PC-9 (cell line): ENCODE measurements around the gene MARCHF2. TPM values are rescaled to one million over a fixed set of nuclear protein-coding genes. Genes with fewer than 3 reads are reported as not detected.

ENCODE experiments used
- BruUV-seq: library from RNA; stranded (reverse); fragments of 400-500 nt; replicated peaks from 2 replicates; lab custom pipeline; 2021; lab: Mats Ljungman, UMichigan
- CTCF ChIA-PET: fragments of 300-600 bp; sonication (Branson Sonifier 250); formaldehyde crosslinking; loops from one replicate; lab custom pipeline; 2022; ENCODE audit warnings: antibody characterized with exemption; lab: Charles Lee
- POLR2A ChIA-PET: fragments of 300-600 bp; sonication (Branson Sonifier 250); formaldehyde crosslinking; loops from one replicate; lab custom pipeline; 2022; ENCODE audit warnings: antibody characterized with exemption; ENCODE audit not compliant: unreplicated experiment; lab: Charles Lee
- DNase-seq, 2 experiments: peaks; one replicate each; pipeline versions ENCODE4 v3.0.0 to v3.0.0-alpha.2; 2015 to 2022; ENCODE audit warnings: mixed read lengths in 1 of 2
- H2AFZ ChIP-seq: fragments of 200-600 bp; sonication (generic); 2 replicates; pipeline ENCODE4 v1.8.1; 2017; ENCODE audit warnings: antibody characterized with exemption
- H3F3A ChIP-seq: fragments of 200-600 bp; sonication (generic); 2 replicates; pipeline ENCODE4 v1.8.1; 2017; ENCODE audit warnings: antibody characterized with exemption, mild to moderate bottlenecking, low read depth; ENCODE audit not compliant: insufficient read depth
- H3K27ac ChIP-seq: fragments of 200-600 bp; sonication (generic); 2 replicates; pipeline ENCODE4 v1.6.1; 2016; ENCODE audit warnings: mixed run types
- H3K27me3 ChIP-seq: fragments of 200-600 bp; sonication (generic); 2 replicates; pipeline ENCODE4 v1.6.1; 2016; ENCODE audit warnings: low read depth, mixed run types; ENCODE audit not compliant: insufficient read depth
- H3K36me3 ChIP-seq: fragments of 200-600 bp; sonication (generic); 2 replicates; pipeline ENCODE4 v1.6.1; 2016; ENCODE audit warnings: low read depth, mixed run types
- H3K4me1 ChIP-seq: fragments of 200-600 bp; sonication (generic); replicated peaks from 2 replicates; pipeline ENCODE4 v1.6.1; 2016; ENCODE audit warnings: mixed run types; ENCODE audit not compliant: insufficient read depth
- H3K4me2 ChIP-seq: fragments of 200-600 bp; sonication (generic); 2 replicates; pipeline ENCODE4 v1.6.1; 2017; ENCODE audit warnings: mixed run types
- H3K4me3 ChIP-seq: fragments of 200-600 bp; sonication (generic); 2 replicates; pipeline ENCODE4 v1.6.1; 2016; ENCODE audit warnings: mixed run types
- H3K79me2 ChIP-seq: fragments of 200-600 bp; sonication (generic); 2 replicates; pipeline ENCODE4 v1.6.1; 2017; ENCODE audit warnings: low read depth, mixed run types
- H3K9me2 ChIP-seq: fragments of 200-600 bp; sonication (generic); 2 replicates; pipeline ENCODE4 v1.8.1; 2017; ENCODE audit warnings: mild to moderate bottlenecking; ENCODE audit not compliant: insufficient read depth
- H3K9me3 ChIP-seq: fragments of 200-600 bp; sonication (generic); 2 replicates; pipeline ENCODE4 v1.8.1; 2016; ENCODE audit warnings: low read depth; ENCODE audit not compliant: insufficient read depth
- H4K20me1 ChIP-seq: fragments of 200-600 bp; sonication (generic); 2 replicates; pipeline ENCODE4 v1.8.1; 2017; ENCODE audit not compliant: insufficient read depth
- CTCF ChIP-seq: fragments of 200-600 bp; sonication (generic); conservative IDR thresholded peaks from 2 replicates; pipeline ENCODE4 v1.6.1; 2017; ENCODE audit warnings: mixed run types, antibody characterized with exemption, mild to moderate bottlenecking, moderate library complexity
- EZH2 ChIP-seq: fragments of 200-600 bp; sonication (generic); IDR thresholded peaks from 2 replicates; pipeline ENCODE4 v1.8.0; 2017; ENCODE audit warnings: antibody characterized with exemption, low read depth
- intact Hi-C: fragments of 100-400 bp; cut with micrococcal nuclease; formaldehyde crosslinking; loops from one replicate; pipeline ENCODE4 v1.10.0; 2022; ENCODE audit not compliant: unreplicated experiment
- total RNA-seq: library from RNA; stranded (reverse); gene quantifications from 2 replicates; pipeline ENCODE4 v1.2.3, GENCODE V29; 2021

Gene MARCHF2
- total RNA-seq, 1 experiment from 2014 or later = 16.6 TPM

GRCh38 chr19:8477889-8478288, 64.8 kb downstream of the MARCHF2 start:
- no peak for DNase-seq
- Histone ChIP-seq H3K9me2 (no peaks in the 10 kb centered on the region), H3K4me3 (no peak overlapping the region), H2AFZ (no peak overlapping the region), H3K4me1 (peaks cover 16% of the 10 kb centered on the region), H3K36me3 (peaks cover 44% of the 10 kb centered on the region), H3K27ac (0 out of 2 replicates have a peak overlapping the region, but pooled peaks have one; percentile 14), H3K9me3 (no peaks in the 10 kb centered on the region), H3K27me3 (no peaks in the 10 kb centered on the region), H3F3A (peaks cover 46% of the 10 kb centered on the region), H4K20me1 (peaks cover 87% of the 10 kb centered on the region), H3K4me2 (no peak overlapping the region), H3K79me2 (peaks cover 76% of the 10 kb centered on the region)
- intact Hi-C loops = no loop called here
- POLR2A ChIA-PET = interaction anchor here (0.6 kb wide), 1 partner anchor 65 kb away, joined by 3 read pairs; the partner anchor contains the start of gene MARCHF2
- BruUV-seq = no TSS peak
- CTCF ChIA-PET = no interaction called here
- no peak for TF ChIP-seq CTCF
- no peak for TF ChIP-seq EZH2

- Histone ChIP-seq H3K4me2 (no peak overlapping the region), H3F3A (peaks cover 41% of the 10 kb centered on the region), H3K27me3 (no peaks in the 10 kb centered on the region), H3K9me3 (no peaks in the 10 kb centered on the region), H3K27ac (no peak overlapping the region), H3K9me2 (no peaks in the 10 kb centered on the region), H3K4me3 (no peak overlapping the region), H3K36me3 (peaks cover 45% of the 10 kb centered on the region), H3K79me2 (peaks cover 82% of the 10 kb centered on the region), H4K20me1 (peaks cover 88% of the 10 kb centered on the region), H3K4me1 (peaks cover 16% of the 10 kb centered on the region), H2AFZ (no peak overlapping the region)
- TF ChIP-seq EZH2 (no peak), CTCF (no peak)
- intact Hi-C loops = no loop called here
- ChIA-PET POLR2A (interaction anchor here (0.5 to 0.8 kb wide), 4 partner anchors 17 to 65 kb away, joined by 3 to 6 read pairs (median 3); partner anchors contain the start of genes HNRNPM and MARCHF2), CTCF (no interaction called here)
- DNase-seq = no peak
- BruUV-seq = no TSS peak
Observed at GRCh38 chr19:8478598-8478997, 65.5 kb downstream of the MARCHF2 start.

GRCh38 chr19:8481201-8481600, 68.1 kb downstream of the MARCHF2 start:
- POLR2A ChIA-PET = no interaction called here
- no peak overlapping the region for H3K27ac ChIP-seq
- peaks cover 84% of the 10 kb centered on the region for H4K20me1 ChIP-seq
- no peak overlapping the region for H3K4me3 ChIP-seq
- H3K4me2 ChIP-seq = peak overlapping the region; percentile 51; the same call in 1 of the 2 replicates
- TF ChIP-seq CTCF (no peak), EZH2 (no peak)
- H3K79me2 ChIP-seq = peaks cover 79% of the 10 kb centered on the region
- no peak for DNase-seq
- no peaks in the 10 kb centered on the region for H3K27me3 ChIP-seq
- CTCF ChIA-PET = no interaction called here
- H3F3A ChIP-seq = peaks cover 45% of the 10 kb centered on the region
- intact Hi-C loops = loop anchor here (2.0 to 10.0 kb wide), 2 partner anchors 44 to 66 kb away; partner anchors contain the start of gene MARCHF2
- H3K4me1 ChIP-seq = peaks cover 16% of the 10 kb centered on the region
- no TSS peak for BruUV-seq
- peaks cover 50% of the 10 kb centered on the region for H3K36me3 ChIP-seq
- no peak overlapping the region for H2AFZ ChIP-seq
- no peaks in the 10 kb centered on the region for H3K9me3 ChIP-seq
- no peaks in the 10 kb centered on the region for H3K9me2 ChIP-seq
